ENCODE results near the gene VSTM4. TPM values are rescaled to one million over a fixed set of nuclear protein-coding genes. Genes with fewer than 3 reads are reported as not detected.

Gene VSTM4
- total and polyA plus RNA-seq, 9 of the 15 experiments (the other 6 are each of a cell fraction or from before 2014, with no cell fraction given), result 1.0 to 7.9 (median 3.0) TPM

- TF ChIP-seq REST (IDR thresholded peaks at IDR 0.05; ENCODE audit: borderline replicate concordance) (no peak), REST (CRISPR knock-in tag; IDR thresholded peaks at IDR 0.05; ENCODE audit: low read depth) (no peak), CHD4 (IDR thresholded peaks at IDR 0.05; ENCODE audit: insufficient read depth, insufficient replicate concordance, low read depth, low read length, poor library complexity, severe bottlenecking) (no peak), MTA1 (IDR thresholded peaks at IDR 0.05; ENCODE audit: borderline replicate concordance) (no peak), ZNF408 (CRISPR knock-in tag; IDR thresholded peaks at IDR 0.05; ENCODE audit: low read depth) (no peak), MAZ (CRISPR knock-in tag; conservative IDR thresholded peaks at IDR 0.05 in 1 of 2, IDR thresholded peaks at IDR 0.05 in 1 of 2) (no peak), KDM1A (IDR thresholded peaks at IDR 0.05) (no peak), ZBTB49 (CRISPR knock-in tag; IDR thresholded peaks at IDR 0.05; ENCODE audit: borderline replicate concordance) (no peak), SMAD2 (IDR thresholded peaks at IDR 0.05; ENCODE audit: low read depth, low read length) (no peak), ZNF316 (IDR thresholded peaks at IDR 0.05) (no peak), ARID4B (CRISPR knock-in tag; IDR thresholded peaks at IDR 0.05) (no peak), IRF2 (CRISPR knock-in tag; IDR thresholded peaks at IDR 0.05) (no peak)
Observed at GRCh38 chr10:49075743-49076142, 39.6 kb downstream of the VSTM4 start (continued).
